Epithelial cell of esophagus (primary cell): Measurements from ENCODE around the gene ST7L.
"Not testable (repeated sequence)": the region's sequence is repeated elsewhere in the genome, so short reads cannot be mapped to it uniquely, and the experiment has no call there.

Experiments
- DNase-seq: peaks from one replicate; pipeline ENCODE4 v3.0.0; 2010; ENCODE audit warnings: low read depth
- H3K4me3 ChIP-seq: 2 replicates; pipeline ENCODE4 v1.5.1; 2011; ENCODE audit warnings: mild to moderate bottlenecking, low read length, control low read depth
- CTCF ChIP-seq: IDR thresholded peaks from 2 replicates; pipeline ENCODE4 v1.5.1; 2011; ENCODE audit warnings: low read depth, mild to moderate bottlenecking, low read length, control low read depth, inconsistent platforms; ENCODE audit not compliant: insufficient read depth; ENCODE audit errors: missing control alignments

ST7L gene

DNA sequence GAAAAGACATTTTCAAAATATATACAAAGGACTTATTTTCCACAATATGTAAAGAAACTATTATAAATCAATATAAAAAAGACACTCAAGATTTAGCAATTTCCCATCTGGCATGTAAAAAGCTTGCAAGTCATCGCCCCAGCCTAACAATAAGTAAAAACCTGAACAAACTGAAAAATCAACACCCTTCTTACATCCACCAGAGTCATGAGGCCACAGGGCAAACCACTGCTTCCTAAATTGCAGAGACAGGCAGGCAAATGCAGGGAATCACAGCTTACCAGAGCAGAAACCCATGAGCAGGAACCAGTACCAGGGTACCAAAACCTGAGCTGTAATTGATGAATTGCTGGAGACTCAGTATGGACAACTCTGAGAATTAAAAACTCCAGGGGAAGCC is 126.9 kb downstream of the ST7L start:
- TF ChIP-seq CTCF: no peak
- no peak overlapping the region for H3K4me3 ChIP-seq
- no peak for DNase-seq

- no peak overlapping the region for H3K4me3 ChIP-seq
- no peak for DNase-seq
- no peak for TF ChIP-seq CTCF
These were observed 130.8 kb downstream of the ST7L start for GRCh38 chr1:112488141-112488540.

GRCh38 chr1:112487686-112488085 is 131.3 kb downstream of the ST7L start:
- H3K4me3 ChIP-seq: not testable (repeated sequence)
- DNase-seq: peak; percentile 34

DNA sequence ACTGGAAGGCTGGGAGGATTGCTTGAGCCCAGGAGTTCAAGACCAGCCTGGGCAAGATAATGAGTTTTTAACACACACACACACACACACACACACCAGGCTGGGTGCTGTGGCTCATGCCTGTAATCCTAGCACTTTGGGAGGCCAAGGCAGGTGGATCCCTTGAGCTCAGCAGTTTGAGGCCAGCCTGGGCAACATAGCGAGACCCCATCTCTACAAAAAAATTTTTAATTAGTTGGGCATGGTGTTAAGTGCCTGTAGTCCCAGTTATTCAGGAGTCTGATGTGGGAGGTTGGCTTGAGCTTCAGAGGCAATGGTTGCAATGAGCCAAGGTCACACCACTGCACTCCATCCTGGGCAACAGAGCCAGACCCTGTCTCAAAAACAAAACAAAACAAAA is 132.9 kb downstream of the ST7L start:
- H3K4me3 ChIP-seq, DNase-seq: not testable (repeated sequence)

- TF ChIP-seq CTCF: no peak
- no peak for DNase-seq
- no peak overlapping the region for H3K4me3 ChIP-seq
These were observed 140.6 kb downstream of the ST7L start for GRCh38 chr1:112478314-112478713.

GRCh38 chr1:112477550-112477949 is 141.4 kb downstream of the ST7L start:
- TF ChIP-seq CTCF: no peak
- no peak overlapping the region for H3K4me3 ChIP-seq
- DNase-seq: no peak
